Thymus (tissue), 11 donors: ENCODE results near the gene TSPAN12. TPM values are rescaled to one million over a fixed set of nuclear protein-coding genes. Genes with fewer than 3 reads are reported as not detected.

Experiments used
- DNase-seq, 9 donors: peaks; one replicate each; pipeline ENCODE4 v3.0.0-alpha.2; 2013; ENCODE audit warnings: low spot score in 9 of 9, low read depth in 6 of 9, missing footprints in 1 of 9
- H3K27ac ChIP-seq, 2 donors: one replicate each; pipeline ENCODE4 v1.5.1; 2013; ENCODE audit warnings: control low read depth in 1 of 2, low read depth in 1 of 2, low read length in 1 of 2, mild to moderate bottlenecking in 1 of 2, moderate library complexity in 1 of 2
- H3K27me3 ChIP-seq, 2 donors: one replicate each; pipeline ENCODE4 v1.5.1; 2013; ENCODE audit warnings: low read length in 1 of 2; ENCODE audit not compliant: control insufficient read depth in 2 of 2, insufficient read depth in 1 of 2
- H3K36me3 ChIP-seq, 2 donors: one replicate each; pipeline ENCODE4 v1.5.1; 2013; ENCODE audit warnings: low read length in 1 of 2, mild to moderate bottlenecking in 1 of 2, moderate library complexity in 1 of 2; ENCODE audit not compliant: control insufficient read depth in 2 of 2, insufficient read depth in 2 of 2
- H3K4me1 ChIP-seq, 2 donors: one replicate each; pipeline ENCODE4 v1.5.1; 2013; ENCODE audit warnings: low read length in 2 of 2; ENCODE audit not compliant: control insufficient read depth in 2 of 2, insufficient read depth in 2 of 2
- H3K4me3 ChIP-seq, 2 donors: one replicate each; pipeline ENCODE4 v1.5.1; 2013; ENCODE audit warnings: low read length in 2 of 2, control low read depth in 1 of 2, mild to moderate bottlenecking in 1 of 2
- H3K9me3 ChIP-seq, 2 donors: one replicate each; pipeline ENCODE4 v1.5.1; 2013; ENCODE audit warnings: low read length in 1 of 2, mild to moderate bottlenecking in 1 of 2; ENCODE audit not compliant: control insufficient read depth in 2 of 2, insufficient read depth in 1 of 2
- WGBS: extraction: QIAGEN DNeasy Blood & Tissue Kit; methylation state at CpG from one replicate; pipeline ENCODE4 v1.1.7; 2013; 5-methylcytosine and 5-hydroxymethylcytosine counted together
- polyA plus RNA-seq: library from polyadenylated mRNA; stranded (reverse); fragments of 200-250 nt; gene quantifications from one replicate; pipeline ENCODE4 v1.2.3, GENCODE V29; 2013
- total RNA-seq: library from RNA; stranded (reverse); fragments of 120-200 nt; gene quantifications from one replicate; pipeline ENCODE4 v1.2.4, GENCODE V29; 2013
- donor health status: healthy.

TSPAN12 gene
- total and polyA plus RNA-seq, 2 donors, result 3.5 to 7.8 TPM

GRCh38 chr7:120760851-120761250 is 97.1 kb downstream of the TSPAN12 start:
- Histone ChIP-seq H3K4me1 (no peaks in the 10 kb centered on the region), H3K27me3 (no peaks in the 10 kb centered on the region), H3K36me3 (no peaks in the 10 kb centered on the region), H3K9me3 (no peaks in the 10 kb centered on the region), H3K4me3 (no peak overlapping the region), H3K27ac (no peak overlapping the region)
- DNase-seq, result no peak
- WGBS, result 84% methylated on average over 3 of the region's 3 CpGs

- Histone ChIP-seq H3K4me3 (no peak overlapping the region), H3K27ac (no peak overlapping the region), H3K9me3 (no peaks in the 10 kb centered on the region), H3K36me3 (no peaks in the 10 kb centered on the region), H3K27me3 (no peaks in the 10 kb centered on the region), H3K4me1 (no peaks in the 10 kb centered on the region)
- WGBS, result 86% methylated on average over 2 of the region's 2 CpGs
- no peak for DNase-seq
These were observed 97.9 kb downstream of the TSPAN12 start for GRCh38 chr7:120760050-120760449.

GRCh38 chr7:120743128-120743527 is 114.8 kb downstream of the TSPAN12 start:
- no peak for DNase-seq
- no peak overlapping the region for H3K27ac ChIP-seq

GRCh38 chr7:120742372-120742771 is 115.6 kb downstream of the TSPAN12 start:
- H3K36me3 ChIP-seq, result no peaks in the 10 kb centered on the region
- WGBS, result 70% methylated on average over 5 of the region's 5 CpGs
- no peaks in the 10 kb centered on the region for H3K4me1 ChIP-seq
- DNase-seq, result peak in 1 of 9 donors; percentile 5
- H3K27me3 ChIP-seq, result no peaks in the 10 kb centered on the region
- H3K27ac ChIP-seq, result no peak overlapping the region
- no peaks in the 10 kb centered on the region for H3K9me3 ChIP-seq
- H3K4me3 ChIP-seq, result no peak overlapping the region

More at GRCh38 chr7:120743128-120743527, 114.8 kb downstream of the TSPAN12 start:
- Histone ChIP-seq H3K36me3 (no peaks in the 10 kb centered on the region), H3K4me1 (no peaks in the 10 kb centered on the region), H3K4me3 (no peak overlapping the region), H3K9me3 (no peaks in the 10 kb centered on the region), H3K27me3 (no peaks in the 10 kb centered on the region)
- 89% methylated on average over 3 of the region's 3 CpGs for WGBS

- H3K9me3 ChIP-seq, result no peaks in the 10 kb centered on the region
- WGBS, result 90% methylated on average over 7 of the region's 7 CpGs
- no peaks in the 10 kb centered on the region for H3K4me1 ChIP-seq
- no peak for DNase-seq
- no peak overlapping the region for H3K4me3 ChIP-seq
- no peak overlapping the region for H3K27ac ChIP-seq
- no peaks in the 10 kb centered on the region for H3K27me3 ChIP-seq
- H3K36me3 ChIP-seq, result no peaks in the 10 kb centered on the region
These were observed 116.4 kb downstream of the TSPAN12 start for GRCh38 chr7:120741371-120742042.

GRCh38 chr7:120740348-120740747 is 117.6 kb downstream of the TSPAN12 start:
- Histone ChIP-seq H3K36me3 (no peaks in the 10 kb centered on the region), H3K4me3 (no peak overlapping the region), H3K9me3 (no peaks in the 10 kb centered on the region), H3K27me3 (no peaks in the 10 kb centered on the region), H3K4me1 (no peaks in the 10 kb centered on the region), H3K27ac (no peak overlapping the region)
- DNase-seq, result no peak
- 45% methylated on average over 3 of the region's 3 CpGs for WGBS

- Histone ChIP-seq H3K36me3 (no peaks in the 10 kb centered on the region), H3K4me1 (no peaks in the 10 kb centered on the region), H3K9me3 (no peaks in the 10 kb centered on the region), H3K4me3 (no peak overlapping the region), H3K27me3 (no peaks in the 10 kb centered on the region), H3K27ac (no peak overlapping the region)
- DNase-seq, result no peak
- WGBS, result 65% methylated on average over 3 of the region's 3 CpGs
These were observed 119.1 kb downstream of the TSPAN12 start for GRCh38 chr7:120738816-120739215.

Other genes with a start within 250 kb of the TSPAN12 start
- gene ING3, start 92.6 kb upstream of the TSPAN12 start, total RNA-seq, result 27.2 TPM
- gene ING3, start 92.6 kb upstream of the TSPAN12 start, polyA plus RNA-seq, result 16.4 TPM
- 2.2 TPM for gene CPED1, start 130.6 kb upstream of the TSPAN12 start, total RNA-seq
- gene CPED1, start 130.6 kb upstream of the TSPAN12 start, polyA plus RNA-seq, result 1.9 TPM